ENCODE data around the gene UIMC1. TPM values are rescaled to one million over a fixed set of nuclear protein-coding genes. Genes with fewer than 3 reads are reported as not detected.

Gene UIMC1
- polyA plus RNA-seq, 12 donors = 15.1 to 47.4 (median 31.0) TPM; not detected in 1

Other genes starting within 250 kb of the UIMC1 start
- gene UNC5A, start 196.2 kb downstream of the UIMC1 start, polyA plus RNA-seq (ENCODE audit: insufficient read length in 12 of 12) = 1 to 10 TPM in 8 of 12 donors, under 1 TPM in 2, not detected in 2; 0.67 to 1.8 (median 1.3) TPM
- gene HK3, start 107.4 kb downstream of the UIMC1 start, polyA plus RNA-seq (ENCODE audit: insufficient read length in 12 of 12) = 1 to 10 TPM in 6 of 12 donors, under 1 TPM in 4, not detected in 2; 0.24 to 3.9 (median 1.2) TPM
- gene ZNF346, start 15.9 kb upstream of the UIMC1 start, polyA plus RNA-seq (ENCODE audit: insufficient read length in 12 of 12) = 10 to 100 TPM in 11 of 12 donors, not detected in 1; 11.6 to 28.9 (median 14.8) TPM
- gene FGFR4, start 80.1 kb upstream of the UIMC1 start, polyA plus RNA-seq (ENCODE audit: insufficient read length in 12 of 12) = 100 to 1,000 TPM in 9 of 12 donors, 10 to 100 TPM in 2, not detected in 1; 59.0 to 189 (median 128) TPM
- 10 to 100 TPM in 11 of 12 donors, not detected in 1; 32.9 to 51.7 (median 44.9) TPM for gene NSD1, start 127.0 kb upstream of the UIMC1 start, polyA plus RNA-seq (ENCODE audit: insufficient read length in 12 of 12)